MCF 10A (cell line): ENCODE data around the gene ACTR1A. TPM values are rescaled to one million over a fixed set of nuclear protein-coding genes. Genes with fewer than 3 reads are reported as not detected.
"Not testable (repeated sequence)": the region's sequence is repeated elsewhere in the genome, so short reads cannot be mapped to it uniquely, and the experiment has no call there.

Experiments
- BruUV-seq: library from RNA; stranded (reverse); fragments of 400-500 nt; replicated peaks from 2 replicates; lab custom pipeline; 2021; lab: Mats Ljungman, UMichigan
- CTCF ChIA-PET: fragments of 300-600 bp; sonication (Branson Sonifier 250); formaldehyde crosslinking; extraction: SDS; loops from one replicate; lab custom pipeline; 2021; ENCODE audit warnings: antibody characterized with exemption, inconsistent platforms; lab: Yijun Ruan, JAX
- POLR2A ChIA-PET: fragments of 300-600, 350-650 bp; sonication (Branson Sonifier 250); formaldehyde crosslinking; extraction: SDS; loops from one replicate; lab custom pipeline; 2020; ENCODE audit warnings: antibody characterized with exemption, inconsistent platforms; lab: Yijun Ruan, JAX
- DNase-seq: peaks from one replicate; pipeline ENCODE4 v3.0.0-alpha.2; 2018; ENCODE audit not compliant: unreplicated experiment
- H3K27ac Mint-ChIP-seq: one replicate; pipeline ENCODE4 v1.8.0; 2022; ENCODE audit warnings: mild to moderate bottlenecking, low read depth, mixed read lengths; ENCODE audit not compliant: unreplicated experiment
- H3K27me3 Mint-ChIP-seq: one replicate; pipeline ENCODE4 v1.8.0; 2022; ENCODE audit warnings: mixed read lengths; ENCODE audit not compliant: insufficient read depth, unreplicated experiment
- H3K36me3 Mint-ChIP-seq: one replicate; pipeline ENCODE4 v1.8.0; 2022; ENCODE audit warnings: mild to moderate bottlenecking, moderate library complexity, mixed read lengths; ENCODE audit not compliant: insufficient read depth, unreplicated experiment
- H3K4me1 Mint-ChIP-seq: one replicate; pipeline ENCODE4 v1.8.0; 2022; ENCODE audit warnings: mixed read lengths; ENCODE audit not compliant: insufficient read depth, unreplicated experiment
- H3K4me3 Mint-ChIP-seq: one replicate; pipeline ENCODE4 v1.8.0; 2022; ENCODE audit warnings: mild to moderate bottlenecking, moderate library complexity, mixed read lengths; ENCODE audit not compliant: unreplicated experiment
- H3K9me3 Mint-ChIP-seq: one replicate; pipeline ENCODE4 v1.8.0; 2022; ENCODE audit warnings: mixed read lengths; ENCODE audit not compliant: unreplicated experiment
- CTCF ChIP-seq: fragments of 200-600 bp; IDR thresholded peaks from one replicate; pipeline ENCODE4 v1.8.0; 2022; ENCODE audit warnings: antibody characterized with exemption, mild to moderate bottlenecking; ENCODE audit not compliant: unreplicated experiment
- intact Hi-C: fragments of 100-400 bp; cut with micrococcal nuclease; formaldehyde crosslinking; loops from 2 replicates; pipeline ENCODE4 v1.14.1; 2022
- total RNA-seq: library from RNA; stranded (reverse); gene quantifications from 2 replicates; pipeline ENCODE4 v1.2.3, GENCODE V29; 2022

ACTR1A gene
- total RNA-seq, 1 experiment from 2014 or later = 60.1 TPM

- H3K36me3 Mint-ChIP-seq = peaks cover 7% of the 10 kb centered on the region
- no TSS peak for BruUV-seq
- intact Hi-C loops = no loop called here
- H3K27me3 Mint-ChIP-seq = no peaks in the 10 kb centered on the region
- CTCF ChIA-PET = interaction anchor here (1.3 to 1.8 kb wide), 2 partner anchors 21 to 38 kb away, joined by 4 to 5 read pairs; partner anchors contain the start of gene FBXL15
- H3K4me3 Mint-ChIP-seq = no peak overlapping the region
- POLR2A ChIA-PET = interaction anchor here (1.3 to 1.4 kb wide), 2 partner anchors 45 to 64 kb away, joined by 3 to 7 read pairs; partner anchors contain the start of gene ACTR1A
- H3K9me3 Mint-ChIP-seq = no peaks in the 10 kb centered on the region
- H3K27ac Mint-ChIP-seq = no peak overlapping the region
- peaks cover 29% of the 10 kb centered on the region for H3K4me1 Mint-ChIP-seq
- no peak for DNase-seq
- TF ChIP-seq CTCF = no peak
Measured at GRCh38 chr10:102457591-102458150, 44.8 kb downstream of the ACTR1A start.

GRCh38 chr10:102455893-102456471 is 46.5 kb downstream of the ACTR1A start:
- DNase-seq = peak; percentile 80
- BruUV-seq = TSS peak; percentile 31
- CTCF ChIA-PET = interaction anchor here (1.8 kb wide), 1 partner anchor 36 kb away, joined by 5 read pairs; the partner anchor contains the start of gene FBXL15
- no peak for TF ChIP-seq CTCF
- Mint-ChIP-seq H3K4me3 (no peak overlapping the region), H3K9me3 (no peaks in the 10 kb centered on the region), H3K4me1 (peaks cover 18% of the 10 kb centered on the region), H3K27me3 (no peaks in the 10 kb centered on the region), H3K27ac (peak overlapping the region; percentile 64), H3K36me3 (peaks cover 23% of the 10 kb centered on the region)
- POLR2A ChIA-PET = interaction anchor here (0.7 to 1.7 kb wide), 5 partner anchors 23 to 304 kb away, joined by 3 to 6 read pairs (median 5); partner anchors contain the start of genes ACTR1A, CUEDC2, FBXL15 and NOLC1
- intact Hi-C loops = no loop called here

GRCh38 chr10:102454662-102455487 is 47.6 kb downstream of the ACTR1A start:
- CTCF ChIA-PET, DNase-seq, BruUV-seq, H3K4me3 Mint-ChIP-seq, POLR2A ChIA-PET, intact Hi-C loops, H3K27me3 Mint-ChIP-seq, H3K9me3 Mint-ChIP-seq: not testable (repeated sequence)
- peaks cover 23% of the 10 kb centered on the region for H3K36me3 Mint-ChIP-seq
- peak overlapping the region; percentile 64 for H3K27ac Mint-ChIP-seq
- peaks cover 14% of the 10 kb centered on the region for H3K4me1 Mint-ChIP-seq

GRCh38 chr10:102453502-102453901 is 49.0 kb downstream of the ACTR1A start:
- Mint-ChIP-seq H3K4me3 (no peak overlapping the region), H3K9me3 (no peaks in the 10 kb centered on the region), H3K4me1 (peaks cover 14% of the 10 kb centered on the region), H3K36me3 (peaks cover 23% of the 10 kb centered on the region), H3K27ac (peak overlapping the region; percentile 25), H3K27me3 (no peaks in the 10 kb centered on the region)
- intact Hi-C loops = no loop called here
- POLR2A ChIA-PET = interaction anchor here (0.8 to 6.3 kb wide), 4 partner anchors 8 to 45 kb away, joined by 3 to 85 read pairs (median 40); partner anchors contain the start of gene FBXL15
- no peak for TF ChIP-seq CTCF
- CTCF ChIA-PET = interaction anchor here (0.6 to 1.0 kb wide), 6 partner anchors 19 to 131 kb away, joined by 3 to 6 read pairs (median 4); no protein-coding TSS in a partner anchor
- BruUV-seq = no TSS peak
- DNase-seq = no peak
